ENCODE data around the gene GNG14. TPM values are rescaled to one million over a fixed set of nuclear protein-coding genes. Genes with fewer than 3 reads are reported as not detected.
A peak's percentile ranks its signal among the peaks of the same experiment; 100 is the strongest.

The GNG14 gene
- total RNA-seq, 1 experiment from 2014 or later: not detected

GRCh38 chr19:12665281-12665573 is 22.6 kb upstream of the GNG14 start:
- H2BK15ac ChIP-seq (ENCODE audit: low read depth, low read length): no peak overlapping the region
- no peak overlapping the region for H2BK12ac ChIP-seq (ENCODE audit: insufficient read length, low read depth, low read length)
- H2BK120ac ChIP-seq (ENCODE audit: low read depth, low read length, poor library complexity, severe bottlenecking): no peak overlapping the region
- H3K23me2 ChIP-seq (ENCODE audit: insufficient read length, low read depth, low read length, poor library complexity, severe bottlenecking): peaks cover 23% of the 10 kb centered on the region
- peaks cover 0 to 1% of the 10 kb centered on the region in 2 experiments; a peak in 2 of 5 replicates for H3K9me3 Mint-ChIP-seq
- H3K79me2 ChIP-seq (ENCODE audit: insufficient read depth, low read length): no peaks in the 10 kb centered on the region
- no peak overlapping the region for H2BK20ac ChIP-seq (ENCODE audit: low read depth, low read length, poor library complexity, severe bottlenecking)
- H3K4me1 ChIP-seq (ENCODE audit: insufficient read depth, low read length): no peaks in the 10 kb centered on the region
- no peak overlapping the region for H3K18ac ChIP-seq (ENCODE audit: insufficient read length, low read depth, low read length)
- peaks cover 3 to 34% (median 31%) of the 10 kb centered on the region in 3 experiments; a peak in 6 of 7 replicates for H3K36me3 Mint-ChIP-seq (ENCODE audit: insufficient read depth in 1 of 3, low read depth in 3 of 3)
- no peak overlapping the region for H3K23ac ChIP-seq (ENCODE audit: insufficient read length, low read depth, low read length)
- H3K9me3 ChIP-seq (ENCODE audit: control insufficient read depth, low read depth, low read length): no peaks in the 10 kb centered on the region
- H4K20me1 ChIP-seq (ENCODE audit: control insufficient read depth, insufficient read depth, insufficient read length): no peaks in the 10 kb centered on the region
- H3K56ac ChIP-seq (ENCODE audit: insufficient read length, low read depth, low read length): no peak overlapping the region
- H2BK5ac ChIP-seq (ENCODE audit: insufficient read length, low read length): no peak overlapping the region
- no peak overlapping the region for H3K27ac Mint-ChIP-seq
- no peak overlapping the region for H3K9ac ChIP-seq (ENCODE audit: extremely low read depth, insufficient read length, low read length)
- H3K4me3 Mint-ChIP-seq: peak overlapping the region; percentile 37 to 93; a peak in 4 of 5 replicates
- H3K4ac ChIP-seq (ENCODE audit: low read depth, low read length): no peak overlapping the region
- no peak overlapping the region for H2AFZ ChIP-seq (ENCODE audit: low read length)
- H3K4me2 ChIP-seq (ENCODE audit: insufficient read depth, insufficient read length, low read length): no peak overlapping the region
- H4K8ac ChIP-seq (replicated peaks; ENCODE audit: insufficient read length, low read depth, low read length): no peak overlapping the region
- H4K5ac ChIP-seq (ENCODE audit: insufficient read length, low read depth, low read length): no peak overlapping the region
- H3T11ph ChIP-seq (ENCODE audit: low read length): no peak overlapping the region
- no peak overlapping the region for H2AK5ac ChIP-seq (ENCODE audit: insufficient read length, low read length)
- no CpG with 5 or more reads among the region's 10 CpGs for WGBS (ENCODE audit: extremely low coverage, insufficient read length, low lambda C conversion rate)
- no peak overlapping the region for H3K14ac ChIP-seq (ENCODE audit: insufficient read depth, low read length)
- H3K27me3 Mint-ChIP-seq (ENCODE audit: low read depth): peaks cover 2% of the 10 kb centered on the region
- no peaks in the 10 kb centered on the region for H3K27me3 ChIP-seq (ENCODE audit: insufficient read depth, low read length)
- DNase-seq: no peak
- no peak overlapping the region for H3K27ac ChIP-seq (ENCODE audit: insufficient read length, low read depth, low read length)
- H3K79me1 ChIP-seq (ENCODE audit: insufficient read depth, low read depth, low read length, poor library complexity, severe bottlenecking): no peaks in the 10 kb centered on the region
- no peak overlapping the region for H4K91ac ChIP-seq (ENCODE audit: insufficient read length, low read depth, low read length)
- peaks cover 24 to 41% of the 10 kb centered on the region in 2 experiments for H3K4me1 Mint-ChIP-seq
- TF ChIP-seq CTCF (conservative IDR thresholded peaks at IDR 0.05): no peak
